Measurements from ENCODE around the gene DNASE2. TPM values are rescaled to one million over a fixed set of nuclear protein-coding genes. Genes with fewer than 3 reads are reported as not detected.

Gene DNASE2
- total and polyA plus RNA-seq, 2 of the 8 experiments (the other 6 are each of a cell fraction or from before 2014, with no cell fraction given): 33.2 to 48.2 TPM

DNA sequence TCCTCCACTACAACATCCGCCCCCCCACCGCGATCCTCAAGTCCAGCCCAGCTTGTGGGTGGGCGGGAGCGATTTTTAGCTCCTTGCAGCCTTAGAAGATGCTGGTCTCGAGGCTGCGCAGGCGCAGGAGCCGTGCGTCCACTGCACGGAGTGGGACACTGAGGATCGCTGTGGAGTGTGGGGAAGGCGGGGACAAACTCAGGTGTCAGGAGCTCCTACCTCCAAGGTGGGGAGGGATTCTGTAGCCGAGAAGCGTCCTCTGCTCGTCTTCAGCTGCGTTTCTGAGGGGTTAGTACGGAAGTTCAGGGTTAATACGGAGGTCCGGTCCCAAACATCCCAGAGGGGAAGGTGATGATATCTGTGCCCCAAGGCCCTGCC lies 46.7 kb downstream of the DNASE2 start, which contains the start of gene RTBDN:
RTBDN (minus strand) TSS at position 14 of the 378 bp plus-strand sequence. CDS start 4,600 bp downstream, outside the sequence.
- peak within 1 kb of the TSS; percentile 81 for H3K56ac ChIP-seq (replicated peaks; ENCODE audit: insufficient read length, low read depth, low read length)
- H4K20me1 ChIP-seq (replicated peaks in 1 of 2; ENCODE audit: control insufficient read depth in 1 of 2, insufficient read depth in 2 of 2, low read length in 2 of 2): peaks cover 2 to 15% of the 10 kb centered on the region in 2 experiments
- no peaks in the 10 kb centered on the region for H3K79me2 ChIP-seq (ENCODE audit: control insufficient read depth in 1 of 2, insufficient read depth in 2 of 2, low read length in 2 of 2)
- POLR2A ChIA-PET (ENCODE audit: partially characterized antibody): interaction anchor here (0.7 to 2.3 kb wide), 10 partner anchors 10 to 111 kb away, joined by 3 to 13 read pairs (median 4); partner anchors contain the start of genes DNASE2 and TNPO2
- H3K4me2 ChIP-seq (ENCODE audit: insufficient read depth in 1 of 2, low read depth in 2 of 2, low read length in 2 of 2): peak within 1 kb of the TSS; percentile 81 to 88
- H3K9me3 ChIP-seq (ENCODE audit: insufficient read depth in 2 of 2, low read depth in 1 of 2, low read length in 1 of 2): no peaks in the 10 kb centered on the region
- H4K8ac ChIP-seq (ENCODE audit: extremely low read depth, insufficient read depth, low read length): peak within 1 kb of the TSS; percentile 80
- H3K36me3 ChIP-seq (ENCODE audit: control insufficient read depth in 2 of 4, insufficient read depth in 4 of 4, low read length in 3 of 4): no peaks in the 10 kb centered on the region
- H3K14ac ChIP-seq (ENCODE audit: insufficient read length): no peak within 1 kb of the TSS
- peak within 1 kb of the TSS; percentile 84; the same call in 1 of the 2 replicates for H2BK15ac ChIP-seq (ENCODE audit: low read length)
- no peak within 1 kb of the TSS for H3K27ac ChIP-seq (ENCODE audit: low read depth, low read length)
- peaks cover 3 to 37% (median 18%) of the 10 kb centered on the region in 4 experiments for H3K4me1 ChIP-seq (replicated peaks in 1 of 4; ENCODE audit: control insufficient read depth in 3 of 4, insufficient read depth in 4 of 4, low read length in 3 of 4)
- no peak within 1 kb of the TSS for H2BK120ac ChIP-seq (replicated peaks; ENCODE audit: low read depth, low read length)
- no peak within 1 kb of the TSS for H2AFZ ChIP-seq (ENCODE audit: low read length)
- H2AK5ac ChIP-seq (ENCODE audit: low read depth, low read length): no peak within 1 kb of the TSS
- TF ChIP-seq EZH2 (IDR thresholded peaks at IDR 0.05; ENCODE audit: low read depth, low read length, severe bottlenecking) (peak; percentile 17), CHD1 (IDR thresholded peaks at IDR 0.05; ENCODE audit: low read depth, low read length) (no peak), NRF1 (IDR thresholded peaks at IDR 0.05; ENCODE audit: low read depth, low read length) (peak; percentile 37; the same call in 1 of the 2 replicates)
- peaks cover 0 to 13% (median 9%) of the 10 kb centered on the region in 4 experiments; a peak in 5 of 7 replicates for H3K27me3 ChIP-seq (replicated peaks in 1 of 4; ENCODE audit: control insufficient read depth in 3 of 4, extremely low read depth in 1 of 4, insufficient read depth in 3 of 4, low read length in 3 of 4)
- H2BK12ac ChIP-seq (ENCODE audit: low read depth, low read length): peak within 1 kb of the TSS; percentile 88; the same call in 1 of the 2 replicates
- 18% methylated on average over 20 of the region's 20 CpGs; no CpG with 5 or more reads in 1 of the 2 experiments for WGBS, 2 experiments (ENCODE audit: extremely low coverage in 1 of 2, insufficient coverage in 1 of 2, insufficient read length in 1 of 2, insufficient replicate concordance in 2 of 2, low coverage in 1 of 2, low lambda C conversion rate in 2 of 2, missing lambda C conversion rate in 1 of 2)
- no peak within 1 kb of the TSS for H2BK20ac ChIP-seq (ENCODE audit: low read length)
- H3K79me1 ChIP-seq (ENCODE audit: low read depth, low read length): no peaks in the 10 kb centered on the region
- CTCF ChIA-PET (ENCODE audit: partially characterized antibody): interaction anchor here (0.5 to 2.7 kb wide), 11 partner anchors 10 to 198 kb away, joined by 3 to 11 read pairs (median 4); partner anchors contain the start of gene RNASEH2A
- no peak within 1 kb of the TSS; the same call in 1 of the 2 replicates for H2BK5ac ChIP-seq (ENCODE audit: low read depth, low read length)
- DNase-seq (ENCODE audit: low read depth in 1 of 2, low spot score in 2 of 2) (no peak), FAIRE-seq (no peak)
- peak within 1 kb of the TSS; percentile 62 to 81 (median 70) for H3K4me3 ChIP-seq (ENCODE audit: extremely low read depth in 1 of 4, insufficient read depth in 2 of 4, low read depth in 3 of 4, low read length in 4 of 4)
- H4K91ac ChIP-seq (replicated peaks; ENCODE audit: insufficient read length, low read length): no peak within 1 kb of the TSS
- H3K23ac ChIP-seq (ENCODE audit: insufficient read length): no peak within 1 kb of the TSS
- H3K18ac ChIP-seq (ENCODE audit: extremely low read depth, low read length): peak within 1 kb of the TSS; percentile 87
- peak within 1 kb of the TSS; percentile 40 for H4K5ac ChIP-seq (ENCODE audit: insufficient read length, low read depth, low read length)
- H3K9ac ChIP-seq (replicated peaks in 1 of 4; ENCODE audit: extremely low read depth in 1 of 4, low read depth in 3 of 4, low read length in 3 of 4): peak within 1 kb of the TSS in 1 of 4 experiments; percentile 38; a peak in 1 of 7 replicates
- H3K23me2 ChIP-seq (ENCODE audit: low read depth, low read length): peaks cover 26% of the 10 kb centered on the region
- peak within 1 kb of the TSS; percentile 82 for H3K4ac ChIP-seq (replicated peaks; ENCODE audit: insufficient read length, low read depth, low read length)

Data from H1 (cell line).